GM23338 (cell line): ENCODE results near the gene STARD13. TPM values are rescaled to one million over a fixed set of nuclear protein-coding genes. Genes with fewer than 3 reads are reported as not detected.

Experiments used
- CREB1 ChIP-seq: fragments of 250-450 bp; sonication (Bioruptor Pico); IDR thresholded peaks from 2 replicates; pipeline ENCODE4 v1.5.0; 2020; ENCODE audit warnings: low read depth, mild to moderate bottlenecking, moderate library complexity
- ETS1 ChIP-seq: IDR thresholded peaks from 2 replicates; pipeline ENCODE4 v1.6.1; 2016; ENCODE audit warnings: antibody characterized with exemption
- EZH2 ChIP-seq: fragments of 200-600 bp; sonication (generic); IDR thresholded peaks from one replicate; pipeline ENCODE4 v1.8.0; 2017; ENCODE audit warnings: antibody characterized with exemption, mild to moderate bottlenecking, low read depth; ENCODE audit not compliant: unreplicated experiment
- EZH2phosphoT487 ChIP-seq: fragments of 200-600 bp; sonication (generic); IDR thresholded peaks from one replicate; pipeline ENCODE4 v1.8.1; 2018; ENCODE audit warnings: antibody characterized with exemption; ENCODE audit not compliant: unreplicated experiment
- JUNB ChIP-seq: IDR thresholded peaks from one replicate; pipeline ENCODE4 v1.6.1; 2016; ENCODE audit warnings: antibody characterized with exemption; ENCODE audit not compliant: unreplicated experiment
- POLR2AphosphoS5 ChIP-seq: IDR thresholded peaks from 2 replicates; pipeline ENCODE4 v1.6.1; 2016; ENCODE audit warnings: antibody characterized with exemption, low read depth
- REST ChIP-seq: IDR thresholded peaks from one replicate; pipeline ENCODE4 v1.6.1; 2018; ENCODE audit warnings: antibody characterized with exemption; ENCODE audit not compliant: unreplicated experiment
- STAT1 ChIP-seq: IDR thresholded peaks from one replicate; pipeline ENCODE4 v1.6.1; 2016; ENCODE audit warnings: antibody characterized with exemption; ENCODE audit not compliant: unreplicated experiment
- ZNF114 ChIP-seq: fragments of 250-450 bp; sonication (Bioruptor Pico); IDR thresholded peaks from 2 replicates; pipeline ENCODE4 v1.5.0; 2020; ENCODE audit warnings: mild to moderate bottlenecking, moderate library complexity
- ZNF331 ChIP-seq: fragments of 250-450 bp; sonication (Bioruptor Pico); IDR thresholded peaks from 2 replicates; pipeline ENCODE4 v1.5.0; 2020; ENCODE audit warnings: low read depth, mild to moderate bottlenecking, moderate library complexity
- ZNF462 ChIP-seq: fragments of 250-450 bp; sonication (Bioruptor Pico); IDR thresholded peaks from 2 replicates; pipeline ENCODE4 v1.5.0; 2020; ENCODE audit warnings: mild to moderate bottlenecking, moderate library complexity
- polyA plus RNA-seq: library from polyadenylated mRNA; unstranded; fragments of >200 nt; fragmentation: Nextera tagmentation; extraction: Ambion mirVana; gene quantifications from 2 replicates; pipeline ENCODE4 v1.2.1, GENCODE V29; 2016
- total RNA-seq: library from RNA; depleted of rRNA; stranded (reverse); fragments of >200 nt; shearing (Covaris generic); gene quantifications from 2 replicates; pipeline ENCODE4 v1.2.3, GENCODE V29; 2014

STARD13 gene
- total and polyA plus RNA-seq, 2 experiments from 2014 or later, result 3.2 to 5.2 TPM

GRCh38 chr13:33270895-33271538, 14.5 kb downstream of the STARD13 start (continued):
- TF ChIP-seq ZNF462 (CRISPR knock-in tag), result no peak
- TF ChIP-seq STAT1, result no peak
- no peak for TF ChIP-seq REST
- no peak for TF ChIP-seq JUNB
- no peak for TF ChIP-seq EZH2phosphoT487
- no peak for TF ChIP-seq ZNF331
- no peak for TF ChIP-seq ETS1
- TF ChIP-seq ZNF114 (CRISPR knock-in tag), result no peak
- no peak for TF ChIP-seq EZH2
- TF ChIP-seq POLR2AphosphoS5, result no peak
- no peak for TF ChIP-seq CREB1
